Hepatocyte (in vitro differentiated cells): ENCODE measurements around the gene FPGS.

Source experiments
- CTCF ChIP-seq: fragments of 200-600 bp; sonication (generic); IDR thresholded peaks from 2 replicates; pipeline ENCODE4 v1.5.1; 2016; ENCODE audit warnings: antibody characterized with exemption, mild to moderate bottlenecking; ENCODE audit not compliant: poor library complexity
- EZH2 ChIP-seq: fragments of 200-600 bp; sonication (generic); IDR thresholded peaks from 2 replicates; pipeline ENCODE4 v1.6.1; 2016; ENCODE audit warnings: antibody characterized with exemption, mild to moderate bottlenecking, borderline replicate concordance
- EZH2phosphoT487 ChIP-seq: fragments of 200-600 bp; sonication (generic); IDR thresholded peaks from one replicate; pipeline ENCODE4 v1.6.1; 2018; ENCODE audit warnings: antibody characterized with exemption, mild to moderate bottlenecking, low read depth, moderate library complexity; ENCODE audit not compliant: unreplicated experiment, severe bottlenecking

GRCh38 chr9:127777368-127777980 is 25.2 kb upstream of the FPGS start:
- no peak for TF ChIP-seq CTCF
- no peak for TF ChIP-seq EZH2
- TF ChIP-seq EZH2phosphoT487 = no peak
